PC-9 (cell line): Measurements from ENCODE around the gene HPCAL4.

Experiments
- EZH2 ChIP-seq: fragments of 200-600 bp; sonication (generic); IDR thresholded peaks from 2 replicates; pipeline ENCODE4 v1.8.0; 2017; ENCODE audit warnings: antibody characterized with exemption, low read depth
- TF ChIP-seq, protein P1 (sequence below): fragments of 200-600 bp; sonication (generic); conservative IDR thresholded peaks from 2 replicates; pipeline ENCODE4 v1.6.1; 2017; ENCODE audit warnings: mixed run types, antibody characterized with exemption, mild to moderate bottlenecking, moderate library complexity

DNA sequence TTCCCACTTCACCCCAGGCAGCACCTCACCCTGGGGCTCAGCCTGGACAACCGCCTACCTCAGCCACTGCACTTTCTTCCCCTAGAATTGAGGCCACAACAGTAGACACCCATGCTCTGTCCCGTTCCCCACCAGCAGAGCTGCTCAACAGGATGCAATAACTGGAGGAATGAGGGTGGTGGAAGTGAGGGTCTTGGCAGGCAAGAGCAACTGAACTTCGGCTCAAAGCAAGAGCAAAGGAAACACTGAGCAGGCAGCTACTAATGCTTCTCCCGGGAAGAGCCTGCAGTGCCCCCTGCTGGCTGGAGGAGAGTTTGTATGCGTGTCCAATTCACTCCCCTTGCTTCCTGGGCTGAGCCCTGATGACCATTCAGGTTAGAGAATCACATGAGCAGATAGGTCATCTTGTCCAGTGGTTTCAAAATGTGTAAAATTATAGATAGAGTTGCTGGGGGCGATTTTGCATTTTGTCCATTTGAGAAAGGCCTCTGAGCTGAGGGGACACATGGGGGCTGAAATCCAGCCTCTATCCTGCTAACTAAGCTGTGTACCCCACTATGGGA is 33.2 kb downstream of the HPCAL4 start:
- TF ChIP-seq, protein P1, sequence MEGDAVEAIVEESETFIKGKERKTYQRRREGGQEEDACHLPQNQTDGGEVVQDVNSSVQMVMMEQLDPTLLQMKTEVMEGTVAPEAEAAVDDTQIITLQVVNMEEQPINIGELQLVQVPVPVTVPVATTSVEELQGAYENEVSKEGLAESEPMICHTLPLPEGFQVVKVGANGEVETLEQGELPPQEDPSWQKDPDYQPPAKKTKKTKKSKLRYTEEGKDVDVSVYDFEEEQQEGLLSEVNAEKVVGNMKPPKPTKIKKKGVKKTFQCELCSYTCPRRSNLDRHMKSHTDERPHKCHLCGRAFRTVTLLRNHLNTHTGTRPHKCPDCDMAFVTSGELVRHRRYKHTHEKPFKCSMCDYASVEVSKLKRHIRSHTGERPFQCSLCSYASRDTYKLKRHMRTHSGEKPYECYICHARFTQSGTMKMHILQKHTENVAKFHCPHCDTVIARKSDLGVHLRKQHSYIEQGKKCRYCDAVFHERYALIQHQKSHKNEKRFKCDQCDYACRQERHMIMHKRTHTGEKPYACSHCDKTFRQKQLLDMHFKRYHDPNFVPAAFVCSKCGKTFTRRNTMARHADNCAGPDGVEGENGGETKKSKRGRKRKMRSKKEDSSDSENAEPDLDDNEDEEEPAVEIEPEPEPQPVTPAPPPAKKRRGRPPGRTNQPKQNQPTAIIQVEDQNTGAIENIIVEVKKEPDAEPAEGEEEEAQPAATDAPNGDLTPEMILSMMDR, result peak; percentile 86
- no peak for TF ChIP-seq EZH2
